NCI-H526 (cell line): ENCODE results near the gene FARSB.
"Not testable (repeated sequence)": the region's sequence is repeated elsewhere in the genome, so short reads cannot be mapped to it uniquely, and the experiment has no call there.

Source experiments
- DNase-seq, 2 experiments: peaks; one replicate each; lab custom pipeline; 2025; lab: John Stamatoyannopoulos, UW

The FARSB gene

GRCh38 chr2:222655787-222656525 lies at the start of gene FARSB:
Gene FARSB, minus strand, starts transcription at chr2:222656092. Its CDS starts 19 bp downstream, at chr2:222656073.
- DNase-seq: peak; percentile 96

GRCh38 chr2:222703886-222704285 lies 48.0 kb upstream of the FARSB start:
- DNase-seq: no peak

- DNase-seq: no peak
Observed at GRCh38 chr2:222703091-222703490, 47.2 kb upstream of the FARSB start.

- peak; percentile 78 for DNase-seq
Observed at GRCh38 chr2:222701721-222702131, 45.8 kb upstream of the FARSB start.

GRCh38 chr2:222701233-222701632 lies 45.3 kb upstream of the FARSB start:
- no peak for DNase-seq

- no peak for DNase-seq
Observed at GRCh38 chr2:222698276-222698675, 42.4 kb upstream of the FARSB start.

GRCh38 chr2:222693837-222694236 lies 37.9 kb upstream of the FARSB start:
- DNase-seq: peak in 1 of 2 experiments; percentile 53

- DNase-seq: not testable (repeated sequence)
Observed at GRCh38 chr2:222693413-222693812, 37.5 kb upstream of the FARSB start.

- peak; percentile 27 to 91 for DNase-seq
Observed at GRCh38 chr2:222690564-222691200, 34.8 kb upstream of the FARSB start.

GRCh38 chr2:222689322-222689721 lies 33.4 kb upstream of the FARSB start:
- DNase-seq: no peak

- DNase-seq: no peak
Observed at GRCh38 chr2:222688917-222689316, 33.0 kb upstream of the FARSB start.

- no peak for DNase-seq
Observed at GRCh38 chr2:222686086-222686750, 30.3 kb upstream of the FARSB start.

GRCh38 chr2:222683805-222684204 lies 27.9 kb upstream of the FARSB start:
- DNase-seq: no peak

GRCh38 chr2:222677981-222678380 lies 22.1 kb upstream of the FARSB start:
- DNase-seq: peak in 1 of 2 experiments; percentile 45

- DNase-seq: peak in 1 of 2 experiments; percentile 17
Observed at GRCh38 chr2:222673883-222674282, 18.0 kb upstream of the FARSB start.

GRCh38 chr2:222673273-222673672 lies 17.4 kb upstream of the FARSB start:
- no peak for DNase-seq

- peak in 1 of 2 experiments; percentile 16 for DNase-seq
Observed at GRCh38 chr2:222672068-222672401, 16.1 kb upstream of the FARSB start.

GRCh38 chr2:222671259-222672067 lies 15.6 kb upstream of the FARSB start, which contains the start of gene MOGAT1:
Gene MOGAT1, plus strand, starts transcription at chr2:222671658. Its CDS starts 128 bp downstream, at chr2:222671786.
- peak in 1 of 2 experiments; percentile 82 for DNase-seq

- DNase-seq: no peak
Observed at GRCh38 chr2:222670191-222671038, 14.5 kb upstream of the FARSB start.

- DNase-seq: no peak
Observed at GRCh38 chr2:222669353-222669752, 13.5 kb upstream of the FARSB start.
